GM21576 (cell line): ENCODE data around the gene NEO1.

Experiments
- ATAC-seq: cut with Tn5 transposase; IDR thresholded peaks from one replicate; pipeline ENCODE4 v1.9.1; 2021; ENCODE audit warnings: mild to moderate bottlenecking, moderate library complexity; ENCODE audit not compliant: unreplicated experiment

The NEO1 gene

GRCh38 chr15:73344056-73344455 is 291.8 kb downstream of the NEO1 start:
- ATAC-seq: no peak

- ATAC-seq: no peak
Observed at GRCh38 chr15:73345658-73346057, 293.4 kb downstream of the NEO1 start.

DNA sequence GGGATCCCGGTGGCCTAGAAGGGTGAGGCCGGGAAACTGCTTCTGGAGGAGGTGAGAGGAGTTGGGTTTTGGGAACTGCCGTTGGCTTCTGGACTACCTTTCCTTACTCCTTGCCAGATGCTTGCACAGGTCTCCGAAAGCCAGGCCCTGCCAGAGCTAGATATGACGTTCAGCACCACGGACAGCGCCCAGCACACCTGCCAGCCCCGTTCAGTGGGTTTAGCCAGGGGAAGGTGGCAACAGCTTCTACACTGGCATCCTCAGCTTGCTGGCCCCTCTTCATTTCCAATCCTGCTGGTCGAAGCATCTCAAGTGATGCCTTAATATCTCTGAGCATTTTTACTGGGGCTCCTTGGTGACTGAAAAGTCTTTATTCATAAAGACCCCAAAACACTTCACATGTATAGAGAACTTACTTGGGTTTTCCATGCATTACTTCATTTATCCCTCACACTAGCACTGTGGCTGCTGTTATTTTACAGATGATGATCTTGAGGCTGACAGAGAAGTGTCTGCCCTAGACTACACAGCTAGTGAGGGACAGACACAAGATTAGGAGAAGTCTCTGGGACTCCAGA is 294.6 kb downstream of the NEO1 start:
- no peak for ATAC-seq

GRCh38 chr15:73349191-73349590 is 296.9 kb downstream of the NEO1 start:
- no peak for ATAC-seq

DNA sequence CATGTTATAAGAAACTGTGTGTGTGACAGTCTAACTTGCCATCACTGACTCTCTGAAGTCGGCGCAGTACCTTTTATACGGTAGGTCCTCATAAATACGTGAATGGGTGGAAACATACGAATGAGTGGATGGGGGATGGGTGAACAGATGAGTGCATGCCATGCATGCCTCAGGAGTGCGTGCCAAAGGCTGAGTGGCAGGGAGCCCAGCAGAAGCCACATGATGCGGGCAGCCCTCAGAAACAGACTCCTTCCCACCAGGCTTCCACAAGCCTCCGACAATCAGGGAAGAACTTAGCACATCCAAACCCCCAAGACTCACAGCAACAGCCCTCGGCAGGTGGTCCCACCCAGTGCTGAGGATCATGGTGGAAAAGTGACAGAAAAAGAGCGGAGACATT is 299.8 kb downstream of the NEO1 start:
- ATAC-seq: no peak

DNA sequence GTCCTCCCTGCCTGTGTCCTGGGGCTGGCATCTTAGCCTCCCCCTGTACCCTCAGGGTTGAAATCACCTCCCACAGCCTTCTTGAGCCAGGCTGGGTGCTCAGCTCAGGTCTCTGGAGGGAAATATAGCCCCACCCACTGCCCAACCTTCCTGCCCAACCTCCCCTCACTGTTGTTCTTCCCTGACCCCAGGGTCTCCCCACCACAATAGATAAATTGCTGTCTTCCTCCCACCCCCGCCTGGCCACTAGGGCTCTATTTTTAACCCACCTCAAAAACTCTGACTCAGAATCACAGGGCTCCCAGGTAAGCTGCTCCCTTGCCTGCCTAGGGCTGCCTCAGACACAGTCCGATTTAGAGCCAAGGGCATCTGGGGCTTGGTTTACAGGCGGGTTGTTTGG is 301.5 kb downstream of the NEO1 start:
- no peak for ATAC-seq

GRCh38 chr15:73354241-73354640 is 302.0 kb downstream of the NEO1 start:
- no peak for ATAC-seq
